ENCODE results near the gene ARL8B.

GRCh38 chr3:5133239-5134018 lies 11.3 kb downstream of the ARL8B start:
- TF ChIP-seq POLR2AphosphoS5 (IDR thresholded peaks at IDR 0.05; ENCODE audit: low read depth, low read length) (peak; percentile 24; the same call in 1 of the 2 replicates), POLR2A (IDR thresholded peaks at IDR 0.05; ENCODE audit: low read depth, low read length) (0 out of 2 replicates have a peak, but pooled peaks have one; percentile 32)
